NCI-H748 (cell line): Measurements from ENCODE around the gene TAF1A.

Source experiments
- DNase-seq: peaks from one replicate; lab custom pipeline; 2025; ENCODE audit not compliant: unreplicated experiment; lab: John Stamatoyannopoulos, UW

The TAF1A gene

GRCh38 chr1:222539951-222540597 is 49.7 kb downstream of the TAF1A start:
- no peak for DNase-seq

- no peak for DNase-seq
Measured at GRCh38 chr1:222535455-222535854, 54.3 kb downstream of the TAF1A start.

GRCh38 chr1:222530852-222531251 is 58.9 kb downstream of the TAF1A start:
- DNase-seq, result no peak

GRCh38 chr1:222529916-222530315 is 59.8 kb downstream of the TAF1A start:
- DNase-seq, result no peak

GRCh38 chr1:222529181-222529580 is 60.6 kb downstream of the TAF1A start:
- no peak for DNase-seq

- DNase-seq, result no peak
Measured at GRCh38 chr1:222525951-222526350, 63.8 kb downstream of the TAF1A start.

- DNase-seq, result no peak
Measured at GRCh38 chr1:222523852-222524251, 65.9 kb downstream of the TAF1A start.

- no peak for DNase-seq
Measured at GRCh38 chr1:222522105-222522915, 67.4 kb downstream of the TAF1A start.

- no peak for DNase-seq
Measured at GRCh38 chr1:222521299-222522104, 68.2 kb downstream of the TAF1A start.
